Testis (tissue), 3 donors: ENCODE data around the gene SIAH2. TPM values are rescaled to one million over a fixed set of nuclear protein-coding genes. Genes with fewer than 3 reads are reported as not detected.

Source experiments
- DNase-seq: peaks from one replicate; pipeline ENCODE4 v3.0.0-alpha.2; 2019
- H3K27ac ChIP-seq, 2 donors: fragments of 200-600 bp; sonication (generic); one replicate each; pipeline ENCODE4 v1.5.1; 2019
- H3K27me3 ChIP-seq: fragments of 200-600 bp; sonication (generic); one replicate; pipeline ENCODE4 v1.5.1; 2019
- H3K36me3 ChIP-seq: fragments of 200-600 bp; sonication (generic); one replicate; pipeline ENCODE4 v1.5.1; 2017; ENCODE audit warnings: low read depth; ENCODE audit errors: missing control alignments
- H3K4me1 ChIP-seq: fragments of 200-600 bp; sonication (generic); one replicate; pipeline ENCODE4 v1.5.1; 2019
- H3K4me3 ChIP-seq, 2 donors: fragments of 200-600 bp; sonication (generic); one replicate each; pipeline ENCODE4 v1.5.1; 2017 to 2019
- H3K9me3 ChIP-seq: fragments of 200-600 bp; sonication (generic); one replicate; pipeline ENCODE4 v1.5.1; 2017
- POLR2A ChIP-seq: fragments of 450-650 bp; IDR thresholded peaks from one replicate; pipeline ENCODE4 v1.6.1; 2017; ENCODE audit warnings: antibody characterized with exemption, mild to moderate bottlenecking, moderate library complexity
- WGBS, 2 donors: methylation state at CpG; one replicate each; pipeline ENCODE4 v1.1.5; 2018; 5-methylcytosine and 5-hydroxymethylcytosine counted together
- intact Hi-C: fragments of 100-400 bp; cut with DNase I; formaldehyde crosslinking; loops from one replicate; pipeline ENCODE4 v1.15.1; 2023; ENCODE audit warnings: low total_unique reads
- polyA plus RNA-seq: library from polyadenylated mRNA; stranded (reverse); fragments of 350-450 nt; fragmentation: Illumina TruSeq; extraction: RNeasy Lipid Tissue Mini Kit (QIAGEN cat#74804); gene quantifications from one replicate; pipeline ENCODE4 v1.2.3, GENCODE V29; 2014; ENCODE audit warnings: low read depth, low replicate concordance; ENCODE audit not compliant: insufficient read depth
- total RNA-seq, 2 donors: library from RNA; depleted of rRNA; stranded (reverse); fragments of >200 nt; gene quantifications; one replicate each; pipeline ENCODE4 v1.2.3, GENCODE V29; 2016
- TF ChIP-seq, protein P1 (sequence below), 3 experiments: fragments of 450-650 bp in 2 of 3; fragments of 200-600 bp in 1 of 3; sonication (generic) in 1 of 3; IDR thresholded peaks; one replicate each; pipeline ENCODE4 v1.5.1; 2016 to 2019; ENCODE audit warnings: antibody characterized with exemption in 3 of 3, mild to moderate bottlenecking in 2 of 3, moderate library complexity in 1 of 3

Gene SIAH2
- total and polyA plus RNA-seq, 3 donors from 2014 or later, result 17.5 to 46.1 (median 37.5) TPM

DNA sequence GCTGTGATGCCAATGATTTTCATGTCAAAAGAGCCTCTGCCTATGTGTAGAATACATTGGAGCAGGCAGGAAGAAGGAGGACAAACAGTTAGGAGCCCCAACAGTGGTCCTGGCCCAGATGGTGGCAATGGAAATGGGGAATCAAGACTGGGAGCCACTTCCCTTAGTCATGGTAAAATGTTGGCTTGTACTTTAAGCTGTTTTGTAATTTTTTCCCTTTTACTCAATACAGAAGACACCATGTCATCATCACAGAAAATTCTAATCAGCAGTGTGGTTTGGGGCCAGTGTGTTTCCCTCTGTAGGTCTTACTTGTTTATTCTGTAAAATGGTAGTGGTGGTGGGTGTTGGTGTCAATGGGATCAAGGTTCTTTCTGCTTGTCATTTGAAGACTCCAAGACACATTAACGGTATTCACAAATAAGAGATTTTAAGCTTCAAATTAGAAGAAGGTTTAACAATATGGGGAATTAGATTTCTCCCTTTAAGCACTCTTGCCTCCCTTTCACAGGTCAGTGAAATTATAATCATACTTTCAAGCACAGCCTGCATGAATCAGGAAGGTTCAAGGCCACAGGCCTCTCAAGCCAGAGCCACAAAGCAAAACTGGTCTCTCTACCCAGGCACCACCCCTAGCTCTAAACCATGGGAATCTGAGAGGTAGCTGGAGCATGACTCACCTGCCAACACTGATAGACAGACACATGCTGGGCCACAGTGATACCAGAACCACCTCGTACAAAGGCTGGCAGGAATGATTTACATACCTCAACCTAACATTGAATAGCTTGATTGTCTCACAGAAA is 24.9 kb downstream of the SIAH2 start:
- Histone ChIP-seq H3K9me3 (no peaks in the 10 kb centered on the region), H3K4me1 (peaks cover 22% of the 10 kb centered on the region), H3K27ac (peak overlapping the region; percentile 13 to 69), H3K4me3 (no peak overlapping the region), H3K36me3 (no peaks in the 10 kb centered on the region), H3K27me3 (no peaks in the 10 kb centered on the region)
- intact Hi-C loops, result no loop called here
- TF ChIP-seq, protein P1, sequence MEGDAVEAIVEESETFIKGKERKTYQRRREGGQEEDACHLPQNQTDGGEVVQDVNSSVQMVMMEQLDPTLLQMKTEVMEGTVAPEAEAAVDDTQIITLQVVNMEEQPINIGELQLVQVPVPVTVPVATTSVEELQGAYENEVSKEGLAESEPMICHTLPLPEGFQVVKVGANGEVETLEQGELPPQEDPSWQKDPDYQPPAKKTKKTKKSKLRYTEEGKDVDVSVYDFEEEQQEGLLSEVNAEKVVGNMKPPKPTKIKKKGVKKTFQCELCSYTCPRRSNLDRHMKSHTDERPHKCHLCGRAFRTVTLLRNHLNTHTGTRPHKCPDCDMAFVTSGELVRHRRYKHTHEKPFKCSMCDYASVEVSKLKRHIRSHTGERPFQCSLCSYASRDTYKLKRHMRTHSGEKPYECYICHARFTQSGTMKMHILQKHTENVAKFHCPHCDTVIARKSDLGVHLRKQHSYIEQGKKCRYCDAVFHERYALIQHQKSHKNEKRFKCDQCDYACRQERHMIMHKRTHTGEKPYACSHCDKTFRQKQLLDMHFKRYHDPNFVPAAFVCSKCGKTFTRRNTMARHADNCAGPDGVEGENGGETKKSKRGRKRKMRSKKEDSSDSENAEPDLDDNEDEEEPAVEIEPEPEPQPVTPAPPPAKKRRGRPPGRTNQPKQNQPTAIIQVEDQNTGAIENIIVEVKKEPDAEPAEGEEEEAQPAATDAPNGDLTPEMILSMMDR (IDR thresholded peaks at IDR 0.05), result no peak
- TF ChIP-seq POLR2A, result no peak
- no peak for DNase-seq
- WGBS, 2 donors, result 54 to 63% methylated on average over 2 of the region's 2 CpGs

DNA sequence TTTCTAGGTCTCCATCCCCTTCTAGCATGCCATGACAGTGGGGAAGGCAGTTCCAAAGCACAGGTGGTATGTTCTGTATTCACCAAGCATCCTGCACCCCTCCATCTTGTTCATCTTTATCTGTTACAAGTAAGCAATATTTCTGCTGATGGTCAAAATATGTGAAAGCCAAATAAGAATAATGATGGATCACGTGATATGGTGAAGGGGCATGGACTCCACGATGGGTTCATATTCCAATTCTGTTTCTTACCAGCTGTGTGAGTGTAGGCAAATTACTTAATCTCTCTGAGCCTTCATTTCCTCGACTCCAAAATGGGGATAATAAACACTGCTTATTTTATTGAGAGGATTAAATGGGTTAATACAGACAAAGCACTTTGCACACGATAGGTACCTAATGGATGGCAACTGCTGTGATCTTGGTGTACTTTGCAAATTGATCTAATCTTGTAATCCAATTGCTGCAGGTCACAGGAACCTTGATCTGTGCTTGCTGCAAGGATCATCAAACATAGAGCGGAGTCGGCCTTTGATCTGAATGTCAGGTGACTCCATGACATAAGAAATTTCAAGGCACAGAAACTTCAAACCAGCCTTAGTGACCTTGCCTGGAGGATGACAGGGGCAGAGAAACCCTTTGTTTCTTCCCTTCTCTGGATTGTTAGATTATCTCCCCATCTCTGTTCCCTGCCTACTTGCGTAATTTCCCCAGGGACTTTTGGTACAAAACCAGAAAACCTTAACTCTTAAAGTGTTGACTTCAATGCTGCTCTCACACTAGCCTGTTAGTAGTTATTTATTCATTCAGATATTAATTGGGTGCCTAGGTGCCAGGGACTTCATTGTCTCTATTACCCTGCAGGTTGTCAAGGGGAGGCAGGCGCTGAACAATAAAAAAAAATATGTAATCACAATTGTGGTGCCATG is 25.8 kb downstream of the SIAH2 start:
- TF ChIP-seq POLR2A, result no peak
- TF ChIP-seq, protein P1 (IDR thresholded peaks at IDR 0.05), result no peak

DNA sequence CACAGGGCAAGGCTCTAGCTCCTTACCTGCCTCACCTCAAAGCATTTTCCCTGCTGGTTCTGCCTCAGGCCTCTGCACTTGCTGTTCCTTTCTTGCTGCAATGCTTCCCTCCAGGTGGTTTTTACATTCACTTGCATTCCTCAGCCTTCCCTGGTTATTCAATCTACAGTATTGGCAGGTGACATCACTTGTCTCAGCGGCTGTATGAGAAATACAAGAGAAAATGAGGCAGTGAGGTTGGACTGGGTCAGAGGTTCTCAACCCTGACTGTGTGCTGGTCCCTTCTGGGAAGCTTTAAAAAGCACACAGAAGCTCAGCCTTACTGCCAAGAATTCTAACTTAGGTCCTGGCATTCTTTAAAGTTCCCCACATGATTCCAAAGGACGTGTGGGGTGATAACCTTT is 26.7 kb downstream of the SIAH2 start:
- WGBS, 2 donors, result 27 to 55% methylated on average over 2 of the region's 2 CpGs
- peaks cover 22% of the 10 kb centered on the region for H3K4me1 ChIP-seq
- TF ChIP-seq, protein P1 (IDR thresholded peaks at IDR 0.05), result no peak
- no peak for TF ChIP-seq POLR2A
- DNase-seq, result no peak
- intact Hi-C loops, result no loop called here
- H3K9me3 ChIP-seq, result no peaks in the 10 kb centered on the region
- H3K4me3 ChIP-seq, result no peak overlapping the region
- H3K27me3 ChIP-seq, result no peaks in the 10 kb centered on the region
- no peak overlapping the region for H3K27ac ChIP-seq
- no peaks in the 10 kb centered on the region for H3K36me3 ChIP-seq

More for the DNA sequence above, 25.8 kb downstream of the SIAH2 start:
- Histone ChIP-seq H3K4me3 (no peak overlapping the region), H3K27me3 (no peaks in the 10 kb centered on the region), H3K27ac (no peak overlapping the region), H3K36me3 (no peaks in the 10 kb centered on the region), H3K4me1 (peaks cover 22% of the 10 kb centered on the region), H3K9me3 (no peaks in the 10 kb centered on the region)
- WGBS, 2 donors, result 67 to 72% methylated on average over 8 of the region's 8 CpGs
- intact Hi-C loops, result no loop called here
- DNase-seq, result no peak

DNA sequence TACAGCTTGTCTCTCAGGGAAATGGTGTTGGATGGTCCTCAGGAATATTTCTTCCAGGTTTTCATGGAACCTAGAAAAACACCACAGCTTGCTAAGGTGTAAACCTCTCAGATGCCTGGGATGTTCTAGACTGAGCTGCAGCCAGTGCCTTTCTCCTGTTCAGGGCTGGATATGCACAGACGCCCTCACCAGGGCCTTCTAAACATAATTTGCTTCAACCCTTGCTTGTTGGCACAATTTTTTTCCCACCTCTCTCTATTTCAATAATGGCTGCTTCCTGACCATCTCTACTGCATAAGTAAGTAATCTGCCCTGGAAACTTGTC is 28.2 kb downstream of the SIAH2 start:
- peaks cover 22% of the 10 kb centered on the region for H3K4me1 ChIP-seq
- no peak overlapping the region for H3K27ac ChIP-seq
- no peaks in the 10 kb centered on the region for H3K27me3 ChIP-seq
- DNase-seq, result no peak
- TF ChIP-seq, protein P1 (IDR thresholded peaks at IDR 0.05), result no peak
- no peak for TF ChIP-seq POLR2A
- no peaks in the 10 kb centered on the region for H3K9me3 ChIP-seq
- intact Hi-C loops, result no loop called here
- H3K4me3 ChIP-seq, result no peak overlapping the region
- H3K36me3 ChIP-seq, result no peaks in the 10 kb centered on the region
- WGBS, 2 donors, result 93 to 100% methylated on average over 1 of the region's 1 CpG
